Neural cell (in vitro differentiated cells): Measurements from ENCODE around the gene CACNA1F. TPM values are rescaled to one million over a fixed set of nuclear protein-coding genes. Genes with fewer than 3 reads are reported as not detected.

Experiments
- H2AFZ ChIP-seq: fragments of 200-600, 300-800 bp; sonication (generic), shearing (Covaris generic); 2 replicates; pipeline ENCODE4 v1.6.0; 2014; ENCODE audit warnings: low read depth, mild to moderate bottlenecking, antibody characterized with exemption, low read length, moderate library complexity
- H3F3A ChIP-seq: fragments of 200-600 bp; shearing (Covaris generic); 2 replicates; pipeline ENCODE4 v1.6.1; 2016; ENCODE audit warnings: mild to moderate bottlenecking, moderate library complexity, mixed read lengths, antibody characterized with exemption, low read length; ENCODE audit not compliant: insufficient read depth, poor library complexity, severe bottlenecking
- H3K27ac ChIP-seq: fragments of 200-600, 300-800 bp; sonication (generic), shearing (Covaris generic); 2 replicates; pipeline ENCODE4 v1.5.1; 2014; ENCODE audit warnings: mild to moderate bottlenecking, low read length, moderate library complexity
- H3K27me3 ChIP-seq: fragments of 300-800, 200-600 bp; sonication (generic), shearing (Covaris generic); 2 replicates; pipeline ENCODE4 v1.6.0; 2014; ENCODE audit warnings: mild to moderate bottlenecking, low read depth, low read length, moderate library complexity; ENCODE audit not compliant: insufficient read depth
- H3K36me3 ChIP-seq: fragments of 300-800, 200-600 bp; sonication (generic), shearing (Covaris generic); 2 replicates; pipeline ENCODE4 v1.5.1; 2014; ENCODE audit warnings: mild to moderate bottlenecking, antibody characterized with exemption, low read length, moderate library complexity; ENCODE audit not compliant: insufficient read depth
- H3K4me2 ChIP-seq: fragments of 300-800, 200-600 bp; sonication (generic), shearing (Covaris generic); 2 replicates; pipeline ENCODE4 v1.6.0; 2014; ENCODE audit warnings: mild to moderate bottlenecking, low read length
- H3K4me3 ChIP-seq: fragments of 300-800, 200-600 bp; sonication (generic), shearing (Covaris generic); 2 replicates; pipeline ENCODE4 v1.5.1; 2014; ENCODE audit warnings: mild to moderate bottlenecking, low read length, moderate library complexity
- H3K79me2 ChIP-seq: fragments of 200-600 bp; shearing (Covaris generic); replicated peaks from 2 replicates; pipeline ENCODE4 v1.6.0; 2014; ENCODE audit warnings: mild to moderate bottlenecking, low read length, moderate library complexity; ENCODE audit not compliant: insufficient read depth
- H3K9ac ChIP-seq: fragments of 300-800, 200-600 bp; sonication (generic), shearing (Covaris generic); 2 replicates; pipeline ENCODE4 v1.6.1; 2016; ENCODE audit warnings: mild to moderate bottlenecking, low read length, mixed read lengths
- H3K9me2 ChIP-seq: fragments of 200-600 bp; shearing (Covaris generic); 2 replicates; pipeline ENCODE4 v1.6.1; 2016; ENCODE audit warnings: mild to moderate bottlenecking, low read length, mixed read lengths; ENCODE audit not compliant: insufficient read depth
- H3K9me3 ChIP-seq: fragments of 200-600, 300-800 bp; sonication (generic), shearing (Covaris generic); 2 replicates; pipeline ENCODE4 v1.6.1; 2016; ENCODE audit warnings: mild to moderate bottlenecking, mixed run types, low read length, moderate library complexity, mixed read lengths
- H4K20me1 ChIP-seq: fragments of 200-600 bp; shearing (Covaris generic); 2 replicates; pipeline ENCODE4 v1.6.1; 2016; ENCODE audit warnings: mild to moderate bottlenecking, mixed run types; ENCODE audit not compliant: insufficient read depth
- CTCF ChIP-seq: fragments of 450-650 bp; IDR thresholded peaks from 2 replicates; pipeline ENCODE4 v1.5.1; 2014; ENCODE audit warnings: antibody characterized with exemption, mild to moderate bottlenecking, moderate library complexity; ENCODE audit not compliant: poor library complexity, severe bottlenecking
- EP300 ChIP-seq: fragments of 450-650 bp; conservative IDR thresholded peaks from 2 replicates; pipeline ENCODE4 v1.6.1; 2014; ENCODE audit warnings: antibody characterized with exemption, mild to moderate bottlenecking, moderate library complexity; ENCODE audit not compliant: poor library complexity, severe bottlenecking
- EZH2 ChIP-seq: fragments of 200-600, 300-800 bp; shearing (Covaris generic), sonication (generic); IDR thresholded peaks from 2 replicates; pipeline ENCODE4 v1.6.1; 2014; ENCODE audit warnings: antibody characterized with exemption, low read length, borderline replicate concordance, mild to moderate bottlenecking; ENCODE audit not compliant: insufficient read depth, poor library complexity, severe bottlenecking
- MXI1 ChIP-seq: fragments of 450-650 bp; conservative IDR thresholded peaks from 2 replicates; pipeline ENCODE4 v1.6.1; 2014; ENCODE audit warnings: antibody characterized with exemption, mild to moderate bottlenecking; ENCODE audit not compliant: poor library complexity, severe bottlenecking
- POLR2AphosphoS5 ChIP-seq: IDR thresholded peaks from 2 replicates; pipeline ENCODE4 v1.6.1; 2012
- RAD21 ChIP-seq: fragments of 450-650 bp; conservative IDR thresholded peaks from 2 replicates; pipeline ENCODE4 v1.6.1; 2014; ENCODE audit warnings: antibody characterized with exemption, mild to moderate bottlenecking, moderate library complexity
- REST ChIP-seq: IDR thresholded peaks from 2 replicates; pipeline ENCODE4 v1.6.1; 2012; ENCODE audit warnings: borderline replicate concordance
- SMC3 ChIP-seq: fragments of 450-650 bp; conservative IDR thresholded peaks from 2 replicates; pipeline ENCODE4 v1.6.1; 2014; ENCODE audit warnings: antibody characterized with exemption, mild to moderate bottlenecking, moderate library complexity; ENCODE audit not compliant: poor library complexity
- TAF1 ChIP-seq: IDR thresholded peaks from 2 replicates; pipeline ENCODE4 v1.6.1; 2012; ENCODE audit warnings: low read depth
- polyA plus RNA-seq: library from polyadenylated mRNA; depleted of rRNA; stranded (reverse); fragments of >200 nt; gene quantifications from 2 replicates; pipeline ENCODE4 v1.2.3, GENCODE V29; 2014

Gene CACNA1F
- polyA plus RNA-seq, 1 donor from 2014 or later = not detected

- no peak overlapping the region for H3K27ac ChIP-seq
- H3K4me3 ChIP-seq = no peak overlapping the region
- no peaks in the 10 kb centered on the region for H3K9me3 ChIP-seq
- no peaks in the 10 kb centered on the region for H3K79me2 ChIP-seq
- no peak overlapping the region for H3K4me2 ChIP-seq
- H3K27me3 ChIP-seq = no peaks in the 10 kb centered on the region
- H4K20me1 ChIP-seq = no peaks in the 10 kb centered on the region
- no peaks in the 10 kb centered on the region for H3K36me3 ChIP-seq
- no peaks in the 10 kb centered on the region for H3K9me2 ChIP-seq
- H2AFZ ChIP-seq = no peak overlapping the region
- H3F3A ChIP-seq = no peaks in the 10 kb centered on the region
- H3K9ac ChIP-seq = no peak overlapping the region
- TF ChIP-seq SMC3 = no peak
- TF ChIP-seq MXI1 = no peak
- no peak for TF ChIP-seq REST
- no peak for TF ChIP-seq EP300
- no peak for TF ChIP-seq RAD21
- no peak for TF ChIP-seq POLR2AphosphoS5
- no peak for TF ChIP-seq EZH2
- TF ChIP-seq TAF1 = no peak
- no peak for TF ChIP-seq CTCF
Observed at GRCh38 chrX:49225858-49226257, 7.3 kb downstream of the CACNA1F start.

GRCh38 chrX:49221868-49222267 is 11.3 kb downstream of the CACNA1F start:
- H3K27ac ChIP-seq = no peak overlapping the region
- no peak for TF ChIP-seq RAD21
- no peak for TF ChIP-seq EP300
- no peak for TF ChIP-seq SMC3
- no peak for TF ChIP-seq MXI1
- no peak for TF ChIP-seq EZH2
- no peak for TF ChIP-seq CTCF
- no peak for TF ChIP-seq TAF1
- no peak for TF ChIP-seq REST
- TF ChIP-seq POLR2AphosphoS5 = no peak
- H3K9me3 ChIP-seq = no peaks in the 10 kb centered on the region
- no peak overlapping the region for H3K4me2 ChIP-seq
- no peaks in the 10 kb centered on the region for H3F3A ChIP-seq
- no peaks in the 10 kb centered on the region for H3K79me2 ChIP-seq
- H4K20me1 ChIP-seq = no peaks in the 10 kb centered on the region
- H3K9me2 ChIP-seq = no peaks in the 10 kb centered on the region
- no peak overlapping the region for H3K9ac ChIP-seq
- H3K4me3 ChIP-seq = no peak overlapping the region
- no peaks in the 10 kb centered on the region for H3K36me3 ChIP-seq
- H3K27me3 ChIP-seq = no peaks in the 10 kb centered on the region
- H2AFZ ChIP-seq = no peak overlapping the region
